Measurements from ENCODE around the gene CPA1.
"Not testable (repeated sequence)": the region's sequence is repeated elsewhere in the genome, so short reads cannot be mapped to it uniquely, and the experiment has no call there.

The CPA1 gene

DNA sequence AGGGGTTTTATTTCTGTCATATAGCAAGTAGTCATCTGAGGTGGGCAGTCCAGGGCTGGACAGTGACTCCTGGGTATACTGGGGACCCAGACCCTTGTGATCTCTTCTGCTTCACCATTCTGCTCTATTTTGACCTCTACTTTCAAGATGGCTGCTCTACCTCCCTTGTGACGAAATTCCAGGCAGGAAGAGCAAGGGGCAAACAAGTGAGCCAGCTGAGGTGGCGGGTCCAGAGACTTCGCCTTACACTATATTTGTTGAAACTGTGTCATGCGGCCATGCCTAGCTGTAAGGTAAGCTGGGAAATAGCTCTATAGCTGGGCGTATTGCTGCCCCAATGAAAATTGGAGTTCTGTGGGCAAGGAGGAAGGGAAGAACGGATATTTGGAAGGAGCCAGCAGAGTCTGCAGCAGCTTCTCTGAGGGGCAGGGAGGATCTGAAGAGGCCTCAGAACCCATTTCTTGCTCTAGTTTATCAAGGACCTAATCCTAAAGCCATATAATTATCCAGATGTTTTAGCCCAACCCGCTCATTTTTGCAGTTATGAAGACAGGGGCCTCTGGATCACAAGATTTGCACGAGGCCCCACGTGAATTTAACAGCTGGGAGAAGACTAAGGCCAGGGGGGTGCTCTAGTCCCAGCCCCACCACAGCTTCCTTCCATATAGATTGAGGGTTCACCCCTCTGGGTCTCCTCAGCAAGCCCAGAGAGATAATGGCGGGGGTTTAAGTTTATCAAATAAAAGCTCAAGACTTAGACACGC is 7.7 kb upstream of the CPA1 start:
- DNase-seq (ENCODE audit: low read depth in 2 of 2), result no peak

DNA sequence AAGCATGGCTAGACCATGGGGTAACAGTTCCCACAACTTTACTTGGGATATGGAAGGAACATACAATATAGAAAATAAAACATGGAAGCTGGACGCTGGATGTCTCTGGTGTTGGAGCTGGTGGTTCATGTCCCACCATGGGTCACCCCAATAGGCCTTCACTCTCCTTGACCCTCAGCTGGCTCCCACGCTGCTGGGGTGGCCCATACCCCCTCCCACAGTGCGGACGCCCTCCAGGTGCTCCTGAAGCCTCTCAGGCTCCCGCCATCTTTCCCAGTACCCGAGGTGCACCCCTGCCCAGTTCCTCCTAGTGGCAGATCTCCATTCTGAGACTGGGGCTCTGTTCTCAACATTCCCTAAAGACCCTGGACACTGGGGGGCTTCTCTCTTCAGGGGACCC is 5.8 kb upstream of the CPA1 start:
- DNase-seq (ENCODE audit: low read depth in 2 of 2), result no peak

DNA sequence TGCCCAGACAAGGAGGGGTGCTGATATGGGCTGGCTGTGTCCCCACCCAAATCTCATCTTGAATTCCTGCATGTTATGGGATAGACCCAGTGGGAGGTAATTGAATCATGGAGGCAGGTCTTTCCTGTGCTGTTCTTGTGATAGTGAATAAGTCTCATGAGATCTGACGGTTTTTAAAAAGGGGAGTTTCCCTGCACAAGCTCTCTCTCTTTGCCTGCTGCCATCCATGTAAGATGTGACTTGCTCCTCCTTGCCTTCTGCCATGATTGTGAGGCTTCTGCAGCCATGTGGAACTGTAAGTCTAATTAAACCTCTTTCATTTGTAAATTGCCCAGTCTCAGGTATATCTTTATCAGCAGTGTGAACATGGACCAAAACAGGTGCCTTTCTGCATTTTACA is 3.8 kb upstream of the CPA1 start:
- not testable (repeated sequence) for DNase-seq (ENCODE audit: low read depth in 2 of 2)

DNA sequence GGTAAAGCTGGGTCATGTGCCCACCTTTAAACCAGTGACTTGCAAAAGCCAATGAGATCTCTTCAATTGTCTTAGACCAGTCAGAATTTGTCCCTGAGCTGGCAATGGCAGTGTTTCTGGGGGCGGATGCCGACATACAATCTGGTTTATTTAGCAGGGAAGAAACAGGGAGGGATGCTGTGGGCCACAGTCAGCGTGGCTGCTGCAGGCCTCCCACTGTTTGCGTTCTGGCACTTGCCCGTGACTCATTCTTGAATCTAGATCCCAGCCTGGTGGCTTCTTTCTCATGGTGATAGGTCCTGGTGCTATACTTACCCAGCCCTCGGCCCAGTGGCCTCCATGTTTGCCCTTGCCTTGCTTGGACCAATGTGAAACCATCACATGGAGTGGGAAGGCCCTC is 3.1 kb upstream of the CPA1 start:
- no peak for DNase-seq (ENCODE audit: low read depth in 2 of 2)

DNA sequence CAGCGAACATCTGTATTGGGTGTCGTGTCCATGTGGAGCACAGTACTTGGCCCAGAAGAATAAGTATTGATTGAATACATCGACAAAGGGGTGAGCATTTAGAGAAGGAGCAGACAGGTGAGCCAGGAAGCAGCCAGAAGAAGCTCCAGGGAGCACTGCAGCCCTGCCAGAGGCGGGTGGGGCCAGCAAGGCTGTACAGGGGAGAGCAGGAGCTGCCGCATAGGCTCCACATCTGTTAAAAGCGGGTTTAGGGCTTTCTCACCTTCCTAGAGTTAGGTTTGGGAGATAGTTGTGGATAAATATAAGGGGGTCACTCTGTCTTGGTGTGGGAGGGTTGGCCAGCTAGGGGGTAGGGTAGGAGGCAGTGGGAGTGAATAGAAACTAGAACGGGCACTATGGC is 1.3 kb upstream of the CPA1 start:
- no peak for DNase-seq (ENCODE audit: low read depth in 2 of 2)

DNA sequence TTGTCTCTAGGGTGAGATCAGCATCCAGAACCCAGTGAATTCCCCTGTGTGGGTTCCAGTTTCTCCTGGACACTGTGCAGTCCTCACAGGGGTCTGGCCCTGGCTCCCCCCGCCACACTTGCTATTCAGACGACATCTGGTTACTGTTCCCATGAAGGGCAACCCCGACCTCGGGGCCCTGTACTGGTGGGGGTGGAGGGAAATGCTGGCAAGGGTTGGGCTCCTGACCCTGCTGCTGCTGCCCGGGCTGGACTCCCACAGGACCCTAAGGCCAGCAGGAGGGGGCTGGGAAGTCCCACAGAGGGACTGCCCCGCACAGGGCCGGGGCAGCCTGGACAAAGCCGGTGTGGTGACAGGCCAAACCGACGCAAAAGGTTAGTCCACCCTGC is 768 bp upstream of the CPA1 start:
- DNase-seq (ENCODE audit: low read depth in 2 of 2), result no peak

DNA sequence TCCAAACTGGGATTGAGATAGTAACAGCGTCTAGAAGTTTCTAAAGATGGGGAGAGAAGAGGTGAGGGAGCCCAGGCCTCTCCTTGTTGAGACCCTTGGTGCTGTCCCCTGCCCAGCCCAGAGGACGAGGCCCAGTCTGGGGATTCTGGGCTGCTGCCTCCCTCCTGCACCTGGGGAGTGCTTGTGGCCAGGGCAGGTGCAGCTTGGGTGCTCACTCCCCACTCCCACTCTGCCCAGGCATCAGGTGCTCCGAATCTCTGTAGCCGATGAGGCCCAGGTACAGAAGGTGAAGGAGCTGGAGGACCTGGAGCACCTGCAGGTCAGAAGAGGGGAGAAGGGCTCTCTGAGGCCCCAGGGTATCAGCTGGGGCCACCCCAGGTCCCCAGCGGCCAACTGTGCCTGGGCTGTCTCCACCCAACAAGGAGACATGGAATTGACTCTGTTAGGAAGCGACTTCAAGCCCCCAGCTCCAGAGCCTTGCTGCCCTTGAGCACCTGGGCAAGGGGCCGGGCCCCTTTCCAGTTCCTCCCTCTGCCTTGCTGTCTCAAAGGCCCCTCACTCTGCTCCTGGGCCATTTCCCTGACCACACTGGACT is 664 bp downstream of the CPA1 start:
- DNase-seq (ENCODE audit: low read depth in 2 of 2), result no peak

DNA sequence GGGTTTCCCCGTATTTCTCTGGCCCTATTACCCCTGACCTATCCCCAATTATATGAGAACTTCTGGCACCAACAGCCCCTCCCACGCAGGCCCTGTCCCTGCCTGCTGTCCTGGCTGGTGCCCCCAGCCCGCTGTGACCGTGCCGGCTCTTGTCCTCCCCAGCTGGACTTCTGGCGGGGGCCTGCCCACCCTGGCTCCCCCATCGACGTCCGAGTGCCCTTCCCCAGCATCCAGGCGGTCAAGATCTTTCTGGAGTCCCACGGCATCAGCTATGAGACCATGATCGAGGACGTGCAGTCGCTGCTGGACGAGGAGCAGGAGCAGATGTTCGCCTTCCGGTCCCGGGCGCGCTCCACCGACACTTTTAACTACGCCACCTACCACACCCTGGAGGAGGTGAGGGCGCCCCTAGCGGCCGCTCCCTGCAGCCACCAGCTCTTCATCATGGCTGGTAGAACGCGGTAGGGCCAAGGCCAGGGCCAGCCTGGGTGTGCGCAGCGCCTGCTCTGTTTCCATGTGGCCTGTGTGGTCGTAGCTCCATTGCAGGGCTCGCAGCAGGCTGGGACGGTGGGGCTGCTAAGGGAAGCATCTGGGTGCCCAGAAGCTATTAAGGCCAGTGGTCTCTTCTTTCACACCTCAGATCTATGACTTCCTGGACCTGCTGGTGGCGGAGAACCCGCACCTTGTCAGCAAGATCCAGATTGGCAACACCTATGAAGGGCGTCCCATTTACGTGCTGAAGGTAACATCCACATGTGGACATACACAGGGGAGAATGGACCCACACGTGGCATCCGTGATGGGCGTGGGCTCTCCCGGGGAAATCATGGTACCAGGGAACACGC is 1.4 kb downstream of the CPA1 start:
- DNase-seq (ENCODE audit: low read depth in 2 of 2), result no peak

DNA sequence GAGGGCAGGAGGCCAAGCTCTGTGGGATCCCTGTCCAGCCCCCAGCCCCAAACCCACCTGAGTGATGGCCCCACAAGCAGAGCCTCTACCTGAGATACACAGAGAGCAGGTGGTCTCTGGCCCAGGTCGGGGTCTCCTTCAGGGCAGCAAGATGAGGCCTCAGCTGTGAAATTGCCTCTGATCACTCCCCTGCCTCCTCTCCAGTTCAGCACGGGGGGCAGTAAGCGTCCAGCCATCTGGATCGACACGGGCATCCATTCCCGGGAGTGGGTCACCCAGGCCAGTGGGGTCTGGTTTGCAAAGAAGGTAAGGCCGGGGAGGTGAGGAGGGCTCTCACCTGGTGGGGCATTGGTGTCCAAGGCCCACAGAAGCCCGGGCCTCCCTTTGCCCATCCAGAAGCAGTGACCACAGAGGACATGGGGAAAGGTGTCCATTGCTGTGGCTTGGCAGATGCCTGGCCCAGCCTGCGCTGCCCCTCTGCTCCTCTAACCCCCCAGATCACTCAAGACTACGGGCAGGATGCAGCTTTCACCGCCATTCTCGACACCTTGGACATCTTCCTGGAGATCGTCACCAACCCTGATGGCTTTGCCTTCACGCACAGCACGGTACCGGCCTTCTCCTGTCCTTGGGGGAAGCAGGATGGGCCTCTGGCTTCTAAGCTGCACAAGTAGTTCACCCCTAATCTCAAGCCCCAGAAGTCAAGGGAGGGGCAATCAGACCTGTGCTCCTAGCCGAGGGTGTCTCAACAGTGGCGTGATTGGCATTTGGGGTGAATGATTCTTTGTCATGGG is 3.1 kb downstream of the CPA1 start:
- DNase-seq (ENCODE audit: low read depth in 2 of 2), result no peak

DNA sequence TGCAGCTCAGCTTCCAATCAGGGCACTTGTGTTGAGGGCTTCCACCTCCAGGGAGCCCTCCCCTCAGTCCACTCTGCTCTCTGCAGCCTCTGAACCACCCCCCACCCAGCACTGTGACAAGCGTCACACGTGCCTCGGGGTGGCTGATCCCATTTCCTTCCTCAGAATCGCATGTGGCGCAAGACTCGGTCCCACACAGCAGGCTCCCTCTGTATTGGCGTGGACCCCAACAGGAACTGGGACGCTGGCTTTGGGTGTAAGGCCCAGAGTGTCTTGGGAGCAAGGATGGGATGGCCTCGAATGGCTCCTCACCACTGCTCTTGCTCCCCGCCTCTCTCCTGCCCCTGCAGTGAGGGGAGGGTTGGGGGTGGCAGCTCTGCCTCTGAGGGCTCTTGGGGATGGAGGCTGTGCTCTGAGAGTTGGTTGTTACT is 4.1 kb downstream of the CPA1 start:
- no peak for DNase-seq (ENCODE audit: low read depth in 2 of 2)

DNA sequence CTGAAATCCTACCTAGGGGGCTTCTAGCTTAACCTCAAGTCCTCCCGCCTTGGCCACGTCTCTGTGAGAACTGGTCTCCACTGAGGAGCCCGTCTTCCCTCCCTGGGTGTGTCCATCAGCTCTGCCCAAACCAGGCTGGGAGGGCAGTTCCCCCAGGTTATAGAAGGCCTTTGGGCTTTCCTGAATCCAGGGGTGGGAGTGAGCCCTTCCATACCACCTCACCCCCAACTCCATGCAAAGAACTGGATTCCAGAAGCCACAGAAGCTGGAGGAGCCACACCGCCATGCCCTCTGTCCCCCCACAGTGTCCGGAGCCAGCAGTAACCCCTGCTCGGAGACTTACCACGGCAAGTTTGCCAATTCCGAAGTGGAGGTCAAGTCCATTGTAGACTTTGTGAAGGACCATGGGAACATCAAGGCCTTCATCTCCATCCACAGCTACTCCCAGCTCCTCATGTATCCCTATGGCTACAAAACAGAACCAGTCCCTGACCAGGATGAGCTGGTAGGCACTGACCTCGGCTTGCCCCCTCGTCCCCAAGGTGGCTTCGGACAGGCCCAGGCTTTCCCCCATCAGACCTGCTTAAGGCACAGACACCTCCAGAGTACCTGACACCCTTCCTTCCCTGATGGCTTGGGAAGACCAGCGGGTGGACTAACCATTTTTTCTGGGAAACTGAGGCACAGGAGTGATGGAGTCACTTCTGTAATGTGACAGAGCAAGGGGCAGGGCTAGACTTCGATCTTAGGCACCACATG is 4.7 kb downstream of the CPA1 start:
- DNase-seq (ENCODE audit: low read depth in 2 of 2), result no peak

DNA sequence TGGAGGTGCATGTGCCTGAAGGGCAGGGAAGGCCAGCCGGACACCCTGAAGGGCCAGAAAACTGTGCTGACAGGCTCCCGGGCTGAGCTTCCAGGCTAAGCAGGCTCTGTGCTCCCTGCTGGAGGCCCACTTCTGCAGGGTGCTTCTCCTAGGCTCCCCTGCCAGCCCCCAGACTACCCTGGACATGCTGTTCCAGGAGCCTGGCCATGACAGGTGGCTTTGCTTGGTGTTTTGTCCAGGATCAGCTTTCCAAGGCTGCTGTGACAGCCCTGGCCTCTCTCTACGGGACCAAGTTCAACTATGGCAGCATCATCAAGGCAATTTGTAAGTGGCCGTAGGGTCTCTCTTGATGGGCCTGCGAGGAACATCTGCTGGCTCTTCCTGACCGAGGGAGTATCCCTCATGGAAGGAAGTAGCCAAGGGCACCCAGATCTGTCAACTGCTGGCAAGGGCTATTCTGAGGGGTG is 5.3 kb downstream of the CPA1 start:
- DNase-seq (ENCODE audit: low read depth in 2 of 2), result no peak

DNA sequence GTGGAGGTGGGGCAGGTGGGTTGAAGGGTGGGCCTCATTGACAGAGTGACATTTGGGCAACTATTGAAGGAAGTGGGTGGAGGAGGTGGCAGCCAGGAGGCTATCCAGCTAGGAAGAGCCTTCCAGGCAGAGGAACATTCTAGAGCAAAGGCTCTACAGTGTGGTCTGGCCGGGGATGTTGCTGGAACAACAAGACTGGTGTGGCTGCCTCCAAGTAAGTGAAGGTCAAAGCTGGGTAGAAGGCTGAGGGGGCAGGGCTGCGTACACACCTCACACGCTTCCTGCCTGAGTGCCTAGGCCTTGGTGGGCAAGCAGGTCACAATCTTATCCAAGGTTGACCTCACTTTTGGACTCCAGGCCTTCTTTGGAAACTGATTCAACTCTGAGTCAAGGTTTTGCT is 6.6 kb downstream of the CPA1 start:
- DNase-seq (ENCODE audit: low read depth in 2 of 2), result no peak

DNA sequence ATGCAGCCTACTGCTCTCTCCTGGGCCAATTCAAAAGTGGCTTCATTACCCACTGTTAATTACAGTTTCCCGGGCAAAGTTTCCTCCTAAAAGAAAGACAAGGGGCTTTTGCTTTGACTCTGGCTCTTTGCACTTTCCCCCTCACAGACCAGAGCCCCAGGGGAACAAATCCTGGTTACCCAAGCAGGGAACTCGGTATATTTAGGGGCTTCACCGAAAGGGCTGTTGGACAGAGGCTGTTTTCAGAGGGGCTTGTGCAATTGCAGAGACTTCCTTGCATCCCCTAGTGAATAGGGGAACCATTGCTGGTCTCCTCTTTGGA is 7.0 kb downstream of the CPA1 start:
- no peak for DNase-seq (ENCODE audit: low read depth in 2 of 2)

DNA sequence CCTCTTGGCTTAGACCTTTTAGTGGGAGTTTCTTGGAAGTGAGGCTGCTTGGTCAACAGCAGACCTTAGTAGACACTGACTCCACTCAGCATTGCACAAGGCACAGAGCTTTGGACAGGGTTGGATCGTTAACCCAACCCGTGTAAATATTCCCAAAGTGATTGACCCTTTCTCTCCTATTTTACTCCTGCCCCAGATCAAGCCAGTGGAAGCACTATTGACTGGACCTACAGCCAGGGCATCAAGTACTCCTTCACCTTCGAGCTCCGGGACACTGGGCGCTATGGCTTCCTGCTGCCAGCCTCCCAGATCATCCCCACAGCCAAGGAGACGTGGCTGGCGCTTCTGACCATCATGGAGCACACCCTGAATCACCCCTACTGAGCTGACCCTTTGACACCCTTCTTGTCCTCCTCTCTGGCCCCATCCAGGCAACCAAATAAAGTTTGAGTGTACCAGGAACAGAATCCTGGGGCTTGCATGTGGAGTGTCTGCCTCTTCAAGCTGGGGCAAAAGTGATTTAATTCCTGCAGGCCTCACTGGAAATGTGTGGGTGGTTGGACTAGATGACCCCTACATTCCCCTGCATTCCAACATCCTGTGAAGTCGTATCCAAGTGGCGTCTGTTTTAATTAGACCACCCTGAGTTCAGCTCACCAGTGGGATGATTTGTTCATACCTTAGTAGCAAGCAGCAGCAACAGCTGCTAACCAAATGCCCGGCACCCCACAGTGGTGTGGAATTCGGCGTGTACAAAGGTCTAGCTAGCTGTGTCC is 7.5 kb downstream of the CPA1 start:
- no peak for DNase-seq (ENCODE audit: low read depth in 2 of 2)

DNA sequence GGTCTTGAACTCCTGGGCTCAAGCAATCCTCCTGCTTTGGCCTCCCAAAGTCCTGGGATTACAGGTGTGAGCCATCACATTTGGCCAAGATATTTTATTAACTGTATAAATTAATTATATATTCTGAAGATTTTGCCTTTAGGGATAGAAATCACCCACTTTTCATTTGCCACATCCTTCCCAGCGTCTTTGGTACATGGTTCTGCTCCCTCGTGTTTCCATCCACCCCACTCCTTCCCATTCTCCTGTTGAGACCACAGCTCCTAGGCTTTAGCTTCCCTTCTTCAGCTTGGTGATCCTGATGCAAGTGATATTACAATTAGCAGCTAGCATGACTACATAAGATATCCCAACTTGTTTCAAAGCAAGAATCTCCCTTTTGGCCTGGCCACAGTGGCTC is 8.4 kb downstream of the CPA1 start:
- DNase-seq (ENCODE audit: low read depth in 2 of 2), result no peak

DNA sequence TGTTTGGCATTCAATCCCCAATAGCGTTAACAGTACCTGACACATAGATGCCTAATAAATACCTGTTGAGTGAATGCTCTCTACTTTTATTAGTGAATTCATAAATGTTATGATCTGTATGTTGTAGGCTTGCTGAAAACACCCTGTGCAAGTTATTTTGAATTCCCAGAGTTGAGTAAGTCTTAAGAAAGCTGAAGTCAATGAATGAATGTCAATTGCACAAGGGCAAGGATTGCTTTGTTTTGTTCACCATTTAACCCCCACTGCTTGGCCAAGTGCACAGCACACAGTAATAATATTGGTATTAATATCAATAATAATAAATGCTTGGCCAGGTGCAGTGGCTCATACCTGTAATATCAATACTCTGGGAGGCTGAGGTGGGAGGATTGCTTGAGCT is 10.2 kb downstream of the CPA1 start:
- DNase-seq (ENCODE audit: low read depth in 2 of 2), result no peak

DNA sequence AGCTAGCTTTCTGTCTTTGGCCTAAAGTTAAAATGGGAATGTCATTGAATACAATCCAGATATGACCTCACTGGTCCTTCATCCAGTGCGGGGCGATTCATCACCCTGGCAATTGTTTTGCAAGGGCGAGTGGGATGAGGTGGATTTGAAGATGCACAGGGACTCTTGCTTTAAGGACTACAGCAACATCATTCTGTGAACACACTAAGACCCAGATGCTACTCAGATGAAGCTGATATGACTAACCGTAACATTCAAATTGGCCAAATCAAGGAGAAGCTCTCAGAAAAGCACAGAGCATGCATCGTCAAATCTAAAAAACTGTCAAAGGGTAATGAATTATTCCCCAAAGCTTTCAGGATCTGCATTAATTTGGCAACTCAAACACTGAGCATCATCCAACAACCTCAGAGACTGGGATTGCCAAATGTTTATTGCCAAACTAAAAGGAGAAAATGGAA is 12.8 kb downstream of the CPA1 start:
- DNase-seq (ENCODE audit: low read depth in 2 of 2), result no peak

DNA sequence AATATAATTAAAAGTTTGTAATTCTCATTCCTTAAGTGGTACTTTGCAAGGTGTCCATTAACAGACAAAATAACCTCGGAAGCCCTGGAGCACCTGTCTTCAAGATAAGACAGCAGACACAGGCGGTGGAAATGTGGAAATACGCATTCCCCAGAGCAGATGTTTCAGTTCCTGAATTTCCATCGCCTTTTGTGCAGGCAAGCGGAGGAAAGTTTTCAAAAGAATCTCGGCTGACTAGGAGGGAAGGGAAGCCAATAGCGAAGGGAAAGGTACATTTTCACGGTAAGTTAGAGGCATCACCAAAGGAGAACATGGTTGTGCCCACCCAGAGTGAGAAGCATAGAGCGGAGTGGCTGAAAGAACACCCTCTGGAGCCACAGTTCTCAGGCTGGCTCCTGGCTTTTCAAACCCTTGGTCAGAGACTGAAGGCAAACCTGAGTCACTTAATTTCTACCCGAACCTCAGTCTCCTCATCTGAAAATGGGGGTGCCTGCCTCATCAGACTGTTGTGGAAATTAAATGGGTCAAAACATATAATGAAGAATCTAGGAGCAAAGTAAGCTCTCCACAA is 13.6 kb downstream of the CPA1 start:
- no peak for DNase-seq (ENCODE audit: low read depth in 2 of 2)

Measured in stimulated activated CD4-positive, alpha-beta T cell treated with anti-CD3 and anti-CD28 coated beads, Interleukin-1b, Interleukin-23, amount 100 ng/mL, for 1 hour (primary cell).